Measurements from ENCODE around the gene HRG.

HRG gene

GRCh38 chr3:186691676-186692075 lies 25.9 kb downstream of the HRG start:
- Histone ChIP-seq H3K27me3 (ENCODE audit: insufficient read depth, low read length, poor library complexity, severe bottlenecking) (no peaks in the 10 kb centered on the region), H3K4me1 (ENCODE audit: insufficient read depth, low read length, poor library complexity, severe bottlenecking) (no peaks in the 10 kb centered on the region), H3K9ac (ENCODE audit: low read depth, low read length, poor library complexity, severe bottlenecking) (no peak overlapping the region), H3K4me2 (ENCODE audit: low read depth, low read length, poor library complexity, severe bottlenecking) (no peak overlapping the region), H4K20me1 (ENCODE audit: insufficient read depth, low read length, poor library complexity, severe bottlenecking) (no peaks in the 10 kb centered on the region), H3K4me3 (ENCODE audit: low read length, poor library complexity, severe bottlenecking) (no peak overlapping the region), H2AFZ (ENCODE audit: low read length) (no peak overlapping the region), H3K9me3 (ENCODE audit: insufficient read depth, low read depth, low read length) (no peaks in the 10 kb centered on the region), H3K36me3 (ENCODE audit: insufficient read depth, low read length) (no peaks in the 10 kb centered on the region), H3K9me2 (replicated peaks; ENCODE audit: low read depth, low read length) (no peaks in the 10 kb centered on the region), H3K79me2 (ENCODE audit: insufficient read depth, low read length) (no peaks in the 10 kb centered on the region), H3F3A (ENCODE audit: low read depth) (no peaks in the 10 kb centered on the region)
- TF ChIP-seq CTCF (conservative IDR thresholded peaks at IDR 0.05; ENCODE audit: low read length) = no peak

GRCh38 chr3:186693843-186694242 lies 28.0 kb downstream of the HRG start:
- no peak overlapping the region for H3K9ac ChIP-seq (ENCODE audit: low read depth, low read length, poor library complexity, severe bottlenecking)
- H3K79me2 ChIP-seq (ENCODE audit: insufficient read depth, low read length) = no peaks in the 10 kb centered on the region
- no peaks in the 10 kb centered on the region for H3K36me3 ChIP-seq (ENCODE audit: insufficient read depth, low read length)
- H3K4me2 ChIP-seq (ENCODE audit: low read depth, low read length, poor library complexity, severe bottlenecking) = no peak overlapping the region
- H3F3A ChIP-seq (ENCODE audit: low read depth) = no peaks in the 10 kb centered on the region
- H3K9me2 ChIP-seq (replicated peaks; ENCODE audit: low read depth, low read length) = no peaks in the 10 kb centered on the region
- no peak overlapping the region for H2AFZ ChIP-seq (ENCODE audit: low read length)
- TF ChIP-seq EZH2phosphoT487 (IDR thresholded peaks at IDR 0.05; ENCODE audit: borderline replicate concordance) = no peak
- no peak for TF ChIP-seq CTCF (conservative IDR thresholded peaks at IDR 0.05; ENCODE audit: low read length)
- no peaks in the 10 kb centered on the region for H3K27me3 ChIP-seq (ENCODE audit: insufficient read depth, low read length, poor library complexity, severe bottlenecking)
- H4K20me1 ChIP-seq (ENCODE audit: insufficient read depth, low read length, poor library complexity, severe bottlenecking) = no peaks in the 10 kb centered on the region
- H3K4me3 ChIP-seq (ENCODE audit: low read length, poor library complexity, severe bottlenecking) = no peak overlapping the region
- no peaks in the 10 kb centered on the region for H3K9me3 ChIP-seq (ENCODE audit: insufficient read depth, low read depth, low read length)
- no peaks in the 10 kb centered on the region for H3K4me1 ChIP-seq (ENCODE audit: insufficient read depth, low read length, poor library complexity, severe bottlenecking)

GRCh38 chr3:186694288-186695032 lies 28.6 kb downstream of the HRG start:
- H4K20me1 ChIP-seq (ENCODE audit: insufficient read depth, low read length, poor library complexity, severe bottlenecking) = no peaks in the 10 kb centered on the region
- no peaks in the 10 kb centered on the region for H3K27me3 ChIP-seq (ENCODE audit: insufficient read depth, low read length, poor library complexity, severe bottlenecking)
- TF ChIP-seq EZH2phosphoT487 (IDR thresholded peaks at IDR 0.05; ENCODE audit: borderline replicate concordance) = no peak
- no peaks in the 10 kb centered on the region for H3K4me1 ChIP-seq (ENCODE audit: insufficient read depth, low read length, poor library complexity, severe bottlenecking)
- no peaks in the 10 kb centered on the region for H3K9me3 ChIP-seq (ENCODE audit: insufficient read depth, low read depth, low read length)
- no peaks in the 10 kb centered on the region for H3F3A ChIP-seq (ENCODE audit: low read depth)
- H3K9ac ChIP-seq (ENCODE audit: low read depth, low read length, poor library complexity, severe bottlenecking) = no peak overlapping the region
- H3K79me2 ChIP-seq (ENCODE audit: insufficient read depth, low read length) = no peaks in the 10 kb centered on the region
- H3K36me3 ChIP-seq (ENCODE audit: insufficient read depth, low read length) = no peaks in the 10 kb centered on the region
- H2AFZ ChIP-seq (ENCODE audit: low read length) = no peak overlapping the region
- no peaks in the 10 kb centered on the region for H3K9me2 ChIP-seq (replicated peaks; ENCODE audit: low read depth, low read length)
- no peak overlapping the region for H3K4me3 ChIP-seq (ENCODE audit: low read length, poor library complexity, severe bottlenecking)
- H3K4me2 ChIP-seq (ENCODE audit: low read depth, low read length, poor library complexity, severe bottlenecking) = no peak overlapping the region

- no peaks in the 10 kb centered on the region for H3K9me3 ChIP-seq (ENCODE audit: insufficient read depth, low read depth, low read length)
- H3K9ac ChIP-seq (ENCODE audit: low read depth, low read length, poor library complexity, severe bottlenecking) = no peak overlapping the region
- H3K9me2 ChIP-seq (replicated peaks; ENCODE audit: low read depth, low read length) = no peaks in the 10 kb centered on the region
- H3K4me3 ChIP-seq (ENCODE audit: low read length, poor library complexity, severe bottlenecking) = no peak overlapping the region
- no peaks in the 10 kb centered on the region for H3K4me1 ChIP-seq (ENCODE audit: insufficient read depth, low read length, poor library complexity, severe bottlenecking)
- no peaks in the 10 kb centered on the region for H3K36me3 ChIP-seq (ENCODE audit: insufficient read depth, low read length)
- H3F3A ChIP-seq (ENCODE audit: low read depth) = no peaks in the 10 kb centered on the region
- no peak overlapping the region for H2AFZ ChIP-seq (ENCODE audit: low read length)
- no peak for TF ChIP-seq EZH2phosphoT487 (IDR thresholded peaks at IDR 0.05; ENCODE audit: borderline replicate concordance)
- TF ChIP-seq CTCF (conservative IDR thresholded peaks at IDR 0.05; ENCODE audit: low read length) = no peak
- H3K79me2 ChIP-seq (ENCODE audit: insufficient read depth, low read length) = no peaks in the 10 kb centered on the region
- no peaks in the 10 kb centered on the region for H4K20me1 ChIP-seq (ENCODE audit: insufficient read depth, low read length, poor library complexity, severe bottlenecking)
- no peaks in the 10 kb centered on the region for H3K27me3 ChIP-seq (ENCODE audit: insufficient read depth, low read length, poor library complexity, severe bottlenecking)
- no peak overlapping the region for H3K4me2 ChIP-seq (ENCODE audit: low read depth, low read length, poor library complexity, severe bottlenecking)
These were observed 30.7 kb downstream of the HRG start for GRCh38 chr3:186696522-186696921.
